Astrocyte of the cerebellum (primary cell): ENCODE data around the gene PTPRA.
A peak's percentile ranks its signal among the peaks of the same experiment; 100 is the strongest.

Experiments
- DNase-seq: peaks from one replicate; pipeline ENCODE4 v3.0.0-alpha.2; 2011; ENCODE audit warnings: low read depth
- H3K4me3 ChIP-seq: 2 replicates; pipeline ENCODE4 v1.5.1; 2011; ENCODE audit warnings: mild to moderate bottlenecking, low read depth, low read length, moderate library complexity
- CTCF ChIP-seq: IDR thresholded peaks from 2 replicates; pipeline ENCODE4 v1.5.1; 2012; ENCODE audit warnings: low read length, low read depth, moderate library complexity, mild to moderate bottlenecking; ENCODE audit errors: missing control alignments
- in situ Hi-C: cut with HindIII; loops from 2 replicates; pipeline ENCODE4 v1.10.0; 2017; ENCODE audit warnings: low sequenced_read_pairs

PTPRA gene

GRCh38 chr20:2840138-2840966, 32.9 kb upstream of the PTPRA start, which contains the start of the genes PCED1A and VPS16:
PCED1A (minus strand) TSS chr20:2840655; CDS start chr20:2839912, 743 bp downstream.
VPS16 (plus strand) TSS chr20:2840745; CDS start chr20:2840775, 30 bp downstream.
- TF ChIP-seq CTCF: no peak
- peak within 1 kb of the TSS; percentile 76 for H3K4me3 ChIP-seq
- in situ Hi-C loops: no loop called here
- DNase-seq: peak; percentile 50

- no peak for TF ChIP-seq CTCF
- DNase-seq: no peak
- in situ Hi-C loops: no loop called here
- H3K4me3 ChIP-seq: peak overlapping the region; percentile 76
Measured at GRCh38 chr20:2840967-2841531, 32.2 kb upstream of the PTPRA start.

- DNase-seq: no peak
- no peak overlapping the region for H3K4me3 ChIP-seq
- in situ Hi-C loops: no loop called here
- no peak for TF ChIP-seq CTCF
Measured at GRCh38 chr20:2845607-2846006, 27.7 kb upstream of the PTPRA start.

GRCh38 chr20:2846698-2847097, 26.6 kb upstream of the PTPRA start:
- no peak overlapping the region for H3K4me3 ChIP-seq
- DNase-seq: no peak
- TF ChIP-seq CTCF: no peak
- in situ Hi-C loops: no loop called here

GRCh38 chr20:2847802-2848201, 25.5 kb upstream of the PTPRA start:
- DNase-seq: no peak
- no peak for TF ChIP-seq CTCF
- no peak overlapping the region for H3K4me3 ChIP-seq
- in situ Hi-C loops: no loop called here

GRCh38 chr20:2849529-2849928, 23.8 kb upstream of the PTPRA start:
- TF ChIP-seq CTCF: no peak
- in situ Hi-C loops: no loop called here
- H3K4me3 ChIP-seq: no peak overlapping the region
- no peak for DNase-seq
